ENCODE results near the gene RNGTT. TPM values are rescaled to one million over a fixed set of nuclear protein-coding genes. Genes with fewer than 3 reads are reported as not detected.
"Not testable (repeated sequence)": the region's sequence is repeated elsewhere in the genome, so short reads cannot be mapped to it uniquely, and the experiment has no call there.

The RNGTT gene
- total RNA-seq, 1 donor from 2014 or later: 17.4 TPM

GRCh38 chr6:88741071-88741470 lies 222.3 kb downstream of the RNGTT start:
- DNase-seq (ENCODE audit: low read depth): no peak

- no peak for DNase-seq (ENCODE audit: low read depth)
Measured at GRCh38 chr6:88734544-88734943, 228.9 kb downstream of the RNGTT start.

GRCh38 chr6:88730611-88731011 lies 232.8 kb downstream of the RNGTT start:
- no peak for DNase-seq (ENCODE audit: low read depth)

GRCh38 chr6:88728756-88729155 lies 234.7 kb downstream of the RNGTT start:
- no peak for DNase-seq (ENCODE audit: low read depth)

GRCh38 chr6:88726409-88726808 lies 237.0 kb downstream of the RNGTT start:
- not testable (repeated sequence) for DNase-seq (ENCODE audit: low read depth)

GRCh38 chr6:88725111-88725975 lies 238.1 kb downstream of the RNGTT start:
- peak; percentile 61 for DNase-seq (ENCODE audit: low read depth)

GRCh38 chr6:88722686-88723085 lies 240.7 kb downstream of the RNGTT start:
- DNase-seq (ENCODE audit: low read depth): no peak

- DNase-seq (ENCODE audit: low read depth): not testable (repeated sequence)
Measured at GRCh38 chr6:88716399-88716798, 247.0 kb downstream of the RNGTT start.

- peak; percentile 28 for DNase-seq (ENCODE audit: low read depth)
Measured at GRCh38 chr6:88712243-88712936, 251.0 kb downstream of the RNGTT start.

- DNase-seq (ENCODE audit: low read depth): no peak
Measured at GRCh38 chr6:88709819-88710246, 253.6 kb downstream of the RNGTT start.

- DNase-seq (ENCODE audit: low read depth): no peak
Measured at GRCh38 chr6:88708197-88708744, 255.1 kb downstream of the RNGTT start.

- DNase-seq (ENCODE audit: low read depth): no peak
Measured at GRCh38 chr6:88705601-88706000, 257.8 kb downstream of the RNGTT start.

- DNase-seq (ENCODE audit: low read depth): no peak
Measured at GRCh38 chr6:88704980-88705379, 258.4 kb downstream of the RNGTT start.

- DNase-seq (ENCODE audit: low read depth): no peak
Measured at GRCh38 chr6:88702956-88703556, 260.4 kb downstream of the RNGTT start.

- DNase-seq (ENCODE audit: low read depth): no peak
Measured at GRCh38 chr6:88698661-88699060, 264.8 kb downstream of the RNGTT start.

GRCh38 chr6:88695937-88696336 lies 267.5 kb downstream of the RNGTT start:
- DNase-seq (ENCODE audit: low read depth): no peak

GRCh38 chr6:88683734-88684133 lies 279.7 kb downstream of the RNGTT start:
- DNase-seq (ENCODE audit: low read depth): no peak

GRCh38 chr6:88680654-88681053 lies 282.8 kb downstream of the RNGTT start:
- DNase-seq (ENCODE audit: low read depth): no peak

- DNase-seq (ENCODE audit: low read depth): no peak
Measured at GRCh38 chr6:88679841-88680240, 283.6 kb downstream of the RNGTT start.

GRCh38 chr6:88677356-88677755 lies 286.1 kb downstream of the RNGTT start:
- no peak for DNase-seq (ENCODE audit: low read depth)

GRCh38 chr6:88671624-88672023 lies 291.8 kb downstream of the RNGTT start:
- no peak for DNase-seq (ENCODE audit: low read depth)

GRCh38 chr6:88670369-88670768 lies 293.0 kb downstream of the RNGTT start:
- no peak for DNase-seq (ENCODE audit: low read depth)

Data from myocyte (in vitro differentiated cells).